HG02623 (cell line): Measurements from ENCODE around the gene NFE2L2.
A peak's percentile ranks its signal among the peaks of the same experiment; 100 is the strongest.
"Not testable (repeated sequence)": the region's sequence is repeated elsewhere in the genome, so short reads cannot be mapped to it uniquely, and the experiment has no call there.

Experiments used
- ATAC-seq: cut with Tn5 transposase; IDR thresholded peaks from one replicate; pipeline ENCODE4 v1.9.1; 2021; ENCODE audit warnings: moderate library complexity; ENCODE audit not compliant: unreplicated experiment

Gene NFE2L2

DNA sequence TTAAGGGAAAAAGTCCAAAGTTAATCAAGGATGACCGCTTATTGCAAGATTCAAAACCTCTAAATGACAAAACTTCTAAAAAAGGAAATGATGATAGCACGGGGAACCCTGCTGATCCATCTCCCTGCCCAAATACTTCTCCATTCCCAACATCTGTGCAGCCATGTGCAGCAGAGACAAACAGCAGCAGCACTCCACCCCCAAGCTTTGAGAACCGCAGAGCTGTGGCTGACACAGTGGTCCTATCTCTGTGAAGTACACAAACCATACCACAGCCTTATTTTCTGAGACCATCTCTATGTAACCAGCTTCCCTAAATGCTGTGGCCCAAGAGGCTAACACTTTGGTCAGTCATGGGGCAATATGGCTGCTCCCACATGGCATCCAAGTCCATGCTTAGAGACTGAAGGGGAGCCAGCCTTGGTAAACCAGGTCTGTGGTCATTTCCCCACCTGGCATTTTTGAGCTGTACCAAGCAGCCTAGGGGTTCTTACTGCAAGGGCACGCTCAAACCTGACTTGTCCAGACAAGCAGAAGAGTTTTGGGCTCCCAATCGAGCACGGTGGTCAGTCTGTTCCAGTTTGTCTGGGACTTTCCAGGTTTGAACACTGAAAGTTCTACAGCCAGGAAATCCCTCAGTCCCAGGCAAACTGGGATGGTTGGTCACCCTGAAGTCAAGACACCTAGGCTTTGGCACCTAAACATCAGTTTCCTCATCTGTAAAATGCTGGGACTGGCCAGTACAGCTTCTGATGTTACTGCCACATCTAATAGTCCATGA lies 17.1 kb upstream of the NFE2L2 start:
- peak; percentile 44 for ATAC-seq

DNA sequence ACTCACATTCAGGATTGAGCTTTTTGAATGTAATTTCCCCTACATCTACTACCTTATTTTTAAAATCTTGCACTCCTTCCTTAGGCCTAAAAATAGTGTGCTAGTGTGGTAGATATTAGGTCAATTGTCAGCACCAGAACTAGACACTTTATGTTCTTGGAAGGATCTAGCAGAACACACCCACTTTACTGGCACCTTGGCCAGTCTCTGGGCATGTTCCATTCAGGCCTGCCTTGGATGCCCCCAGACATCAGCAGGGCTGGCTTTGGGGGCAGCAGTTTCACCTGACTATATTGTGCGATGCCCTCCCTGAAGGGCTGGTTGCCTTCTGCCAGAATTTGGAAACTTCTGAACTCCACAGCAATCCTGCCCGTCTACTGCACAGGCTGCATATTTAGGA lies 15.3 kb upstream of the NFE2L2 start:
- no peak for ATAC-seq

DNA sequence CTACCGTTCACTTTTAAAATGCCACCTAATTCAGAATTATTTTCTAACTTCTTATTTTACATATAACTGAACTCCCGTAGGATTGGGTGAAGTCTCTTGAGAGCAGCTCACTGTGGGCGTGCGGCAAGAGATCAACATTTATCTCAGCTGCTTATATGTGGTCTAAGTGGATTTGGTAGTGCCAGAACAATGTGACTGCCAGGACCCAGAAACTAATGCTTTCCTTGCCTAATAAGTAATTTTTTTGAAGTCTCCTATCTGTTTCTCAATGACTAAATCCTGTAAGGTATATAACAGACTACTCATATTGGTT lies 11.2 kb upstream of the NFE2L2 start:
- ATAC-seq: no peak

DNA sequence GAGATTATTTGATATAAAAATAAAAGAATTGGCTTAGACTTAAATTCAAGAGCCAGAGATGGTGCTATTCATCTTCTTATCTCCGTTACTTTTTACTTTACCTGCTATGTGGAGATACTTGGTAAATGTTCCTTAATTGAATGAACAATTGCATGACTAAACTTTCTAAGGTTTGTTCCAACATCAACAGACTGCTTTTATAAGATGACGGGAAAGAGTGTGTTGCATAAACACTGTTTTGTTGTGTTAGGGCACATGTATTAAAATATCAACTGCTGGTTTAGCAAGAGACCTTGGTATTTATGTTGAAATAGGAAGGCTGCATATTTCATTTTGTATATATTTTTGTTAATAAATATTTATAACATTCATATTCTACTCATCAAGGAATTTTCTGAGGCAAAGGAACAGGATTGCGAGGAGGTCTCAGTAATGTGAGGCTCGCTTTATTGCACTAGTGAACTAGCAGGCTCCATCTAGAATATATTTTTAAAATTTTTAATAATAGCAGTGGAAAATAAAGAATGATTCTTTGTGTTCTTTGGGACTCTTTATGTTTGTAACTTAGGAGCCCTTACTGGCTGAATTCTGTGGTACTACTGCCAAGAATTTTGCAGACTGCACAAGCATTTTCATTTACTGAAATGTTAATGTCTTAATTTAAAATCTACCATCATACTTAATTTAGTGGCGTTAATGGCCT lies 10.7 kb upstream of the NFE2L2 start:
- no peak for ATAC-seq

DNA sequence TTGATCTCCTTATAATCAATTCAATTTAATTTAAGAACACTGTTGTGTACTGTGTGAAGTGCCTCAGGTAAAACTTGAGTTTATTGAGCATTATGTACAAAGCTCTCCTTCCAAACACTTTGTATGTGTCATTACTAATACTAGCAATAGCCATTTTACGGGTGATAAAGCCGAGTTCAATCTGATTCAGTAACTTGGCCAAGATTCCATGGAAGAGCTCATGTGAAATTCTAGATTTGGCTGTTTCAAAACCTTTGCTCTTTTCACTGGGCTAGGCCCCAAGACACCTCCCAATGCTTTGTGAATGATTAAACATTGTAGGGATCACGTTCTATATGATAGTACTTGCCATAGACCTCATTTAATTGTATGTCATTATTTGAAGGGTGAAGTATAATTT lies 8.9 kb upstream of the NFE2L2 start:
- no peak for ATAC-seq

DNA sequence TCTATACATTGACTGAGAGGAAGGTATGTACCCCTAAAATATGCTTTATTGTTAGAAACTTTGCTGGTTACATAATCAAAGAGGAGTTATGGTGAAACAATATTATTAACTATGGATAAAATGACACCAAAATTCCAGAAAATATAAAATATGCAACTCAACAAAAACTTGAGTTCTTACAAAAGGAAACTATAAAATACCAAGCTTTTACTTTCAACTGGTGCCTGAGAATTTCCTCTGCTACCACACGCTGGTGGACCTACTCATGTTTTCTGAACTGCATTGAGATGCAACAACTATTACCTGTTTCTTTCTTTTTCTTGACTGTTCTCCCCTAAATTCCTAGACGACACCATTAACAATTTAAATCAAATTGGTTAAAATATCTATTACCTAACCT lies 8.2 kb upstream of the NFE2L2 start:
- no peak for ATAC-seq

DNA sequence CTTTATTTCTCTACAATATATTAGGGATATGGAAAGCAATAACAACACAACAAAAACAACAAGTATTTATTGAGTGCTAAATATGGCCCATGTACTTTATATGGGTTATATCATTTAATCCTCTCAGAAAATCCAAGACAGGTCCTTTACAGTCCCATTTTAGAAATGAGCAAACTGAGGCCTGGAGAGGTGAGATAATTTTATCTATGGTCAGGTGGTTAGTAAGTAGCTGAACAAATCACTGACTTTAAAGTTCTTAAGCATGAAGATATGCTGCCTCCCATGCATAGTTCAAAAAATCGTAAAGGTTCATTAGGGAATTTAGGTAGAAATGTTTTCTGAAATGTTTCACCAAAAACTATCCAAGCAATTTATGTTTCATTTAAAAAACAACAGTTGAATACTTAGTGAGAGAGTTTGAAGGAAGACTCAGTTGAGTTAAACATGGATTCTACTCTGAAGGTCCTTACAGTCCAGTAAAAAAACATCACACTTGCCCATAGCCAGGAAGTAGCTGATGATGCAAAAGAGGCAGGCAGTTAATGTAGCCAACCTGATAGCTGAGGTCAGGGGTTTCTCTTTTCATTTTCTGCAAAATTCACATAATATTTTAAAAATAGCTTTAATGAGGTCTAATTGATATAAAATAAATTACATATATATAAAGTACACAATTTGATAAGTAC lies 7.6 kb upstream of the NFE2L2 start:
- no peak for ATAC-seq

DNA sequence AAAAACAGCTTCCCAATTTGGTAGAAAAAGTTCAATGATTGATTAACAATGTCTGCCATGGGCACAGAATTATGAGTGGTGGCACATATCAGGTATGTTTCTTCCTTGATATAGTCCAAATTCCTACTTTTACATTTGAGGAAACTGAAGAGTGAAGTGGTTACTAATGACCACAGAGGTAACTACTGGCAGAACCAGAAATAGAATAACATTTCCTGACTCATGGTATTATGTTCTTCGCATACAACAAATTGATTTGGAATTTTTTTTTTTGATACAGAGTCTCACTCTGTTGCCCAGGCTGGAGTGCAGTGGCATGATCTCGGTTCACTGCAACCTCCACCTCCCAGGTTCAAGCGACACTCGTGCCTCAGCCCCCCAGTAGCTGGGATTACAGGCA lies 6.0 kb upstream of the NFE2L2 start:
- ATAC-seq: no peak

DNA sequence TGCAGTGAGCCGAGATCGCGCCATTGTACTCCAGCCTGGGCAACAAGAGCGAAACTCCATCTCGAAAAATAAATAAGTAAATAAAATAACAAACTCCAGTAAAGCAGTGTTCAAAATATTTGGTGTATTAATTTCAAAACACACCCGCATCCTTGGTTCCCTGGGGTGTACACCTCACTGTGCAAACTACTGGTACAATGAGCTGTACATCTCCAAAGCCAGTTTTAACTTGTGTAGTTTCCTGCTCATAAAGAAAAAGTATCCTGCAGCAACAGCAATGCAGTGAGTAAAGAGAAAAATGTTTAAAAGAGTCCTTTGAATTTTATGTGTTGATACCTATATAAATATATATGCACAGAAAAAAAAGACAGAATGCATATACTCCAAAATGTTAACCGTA lies 4.4 kb upstream of the NFE2L2 start:
- ATAC-seq: no peak

DNA sequence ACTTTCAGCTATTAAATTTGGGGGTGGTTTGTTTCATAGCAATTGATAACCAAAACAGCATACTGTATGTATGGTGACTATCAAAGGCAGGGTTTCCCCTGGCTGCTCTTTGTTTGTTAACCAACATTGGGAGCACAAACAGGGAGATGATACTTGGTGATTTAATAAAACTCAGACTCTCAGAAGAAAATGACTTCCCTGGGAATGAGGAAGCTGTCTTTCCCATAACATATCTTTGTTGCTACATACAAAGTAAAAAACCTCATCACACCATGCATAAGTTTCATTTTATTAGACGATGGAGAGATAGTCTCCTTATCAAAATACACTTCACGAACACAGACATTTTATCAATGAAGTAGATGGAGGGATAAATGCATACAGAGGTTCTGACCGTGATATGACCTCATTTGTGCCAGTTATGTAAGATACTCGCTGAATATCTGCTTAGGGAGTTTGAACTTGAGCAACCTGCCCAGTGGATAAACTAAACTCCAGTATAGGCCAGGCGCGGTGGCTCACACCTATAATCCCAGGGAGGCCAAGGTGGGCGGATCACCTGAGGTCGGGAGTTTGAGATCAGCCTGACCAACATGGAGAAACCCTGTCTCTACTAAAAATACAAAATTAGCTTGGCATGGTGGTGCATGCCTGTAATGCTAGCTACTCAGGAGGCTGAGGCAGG lies 3.8 kb upstream of the NFE2L2 start:
- ATAC-seq: no peak

DNA sequence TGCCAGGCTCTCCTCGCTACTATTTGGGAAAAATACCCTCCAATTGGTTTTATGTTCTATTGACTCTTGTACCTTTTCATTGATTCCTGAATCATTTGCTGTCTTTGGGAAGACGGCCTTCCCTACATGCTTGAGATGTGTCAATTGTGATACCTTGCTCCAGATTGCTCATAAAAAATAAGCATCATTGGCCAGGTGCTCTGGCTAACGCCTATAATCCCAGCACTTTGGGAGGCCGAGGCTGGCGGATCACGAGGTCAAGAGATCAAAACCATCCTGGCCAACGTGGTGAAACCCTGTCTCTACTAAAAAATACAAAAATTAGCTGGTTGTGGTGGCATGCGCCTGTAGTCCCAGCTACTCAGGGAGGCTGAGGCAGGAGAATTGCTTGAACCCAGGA lies 2.4 kb upstream of the NFE2L2 start:
- not testable (repeated sequence) for ATAC-seq

DNA sequence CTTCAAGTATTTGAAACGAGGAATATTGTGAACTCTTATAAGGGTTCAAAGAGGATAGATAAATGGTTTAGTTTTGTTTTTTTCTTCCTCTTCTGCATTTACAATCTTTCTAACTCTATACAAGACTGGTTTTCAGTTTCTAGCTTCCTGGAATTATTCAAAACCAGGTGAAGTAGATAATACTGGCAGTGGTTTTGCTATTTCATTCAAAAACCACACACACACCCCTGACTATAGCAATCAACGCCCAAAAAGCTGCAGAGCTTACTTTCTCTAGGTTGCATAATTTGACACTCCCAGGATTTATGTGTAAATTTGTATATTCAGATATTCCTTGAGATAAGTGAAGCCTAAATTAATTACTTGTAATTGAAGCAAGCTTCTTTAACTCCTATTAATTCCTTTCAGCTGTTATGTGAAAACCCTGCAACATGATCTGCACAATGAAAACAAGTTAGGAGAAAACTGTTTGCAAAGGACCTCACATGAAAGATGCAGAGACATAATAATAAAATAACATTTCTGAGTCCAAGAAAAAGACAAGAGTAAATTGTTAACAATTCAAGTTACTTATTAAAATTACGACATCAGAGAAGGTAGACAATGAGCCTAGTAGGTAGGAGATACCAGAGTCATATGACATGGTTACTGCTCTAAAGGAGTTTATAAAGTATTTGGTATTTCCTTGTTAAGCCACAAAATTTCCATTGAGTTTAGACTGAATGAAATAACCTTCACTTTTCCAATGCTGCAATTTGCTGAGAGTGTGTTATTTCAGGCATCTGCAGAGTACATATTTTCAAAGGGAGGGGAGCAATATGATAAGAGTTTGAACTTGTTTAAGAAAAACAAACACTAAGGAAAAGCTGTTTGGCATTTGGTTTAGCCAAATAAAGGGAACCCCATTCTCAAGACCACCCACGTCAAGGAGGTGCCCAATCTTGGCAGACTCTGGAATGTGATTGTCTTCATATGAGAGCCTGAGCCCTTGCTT lies 1.6 kb upstream of the NFE2L2 start:
- peak; percentile 21 for ATAC-seq

DNA sequence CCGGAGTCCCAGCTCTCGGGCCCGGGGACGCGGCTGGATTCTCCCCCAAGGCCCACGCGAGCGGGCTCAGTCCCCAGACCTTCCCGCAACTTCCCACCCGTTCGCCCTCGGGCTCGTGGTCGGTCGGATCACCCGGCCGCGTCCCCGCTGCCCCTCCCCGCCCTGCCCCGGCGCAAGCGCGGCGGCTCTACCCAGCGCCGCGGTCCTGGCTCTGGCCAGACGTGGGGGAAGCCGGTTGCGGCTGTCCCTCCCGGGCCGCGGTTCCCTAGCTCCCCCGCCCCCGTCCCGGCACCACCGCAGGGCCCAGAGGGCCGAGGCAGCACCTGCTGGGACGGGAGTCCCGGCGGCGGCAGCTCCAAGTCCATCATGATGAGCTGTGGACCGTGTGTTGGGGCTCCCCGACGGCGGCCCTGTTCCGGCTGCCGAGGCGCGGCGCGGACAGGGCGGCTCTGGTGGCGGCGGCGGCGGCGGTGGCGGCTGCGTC lies 276 bp downstream of the NFE2L2 start:
- ATAC-seq: no peak

DNA sequence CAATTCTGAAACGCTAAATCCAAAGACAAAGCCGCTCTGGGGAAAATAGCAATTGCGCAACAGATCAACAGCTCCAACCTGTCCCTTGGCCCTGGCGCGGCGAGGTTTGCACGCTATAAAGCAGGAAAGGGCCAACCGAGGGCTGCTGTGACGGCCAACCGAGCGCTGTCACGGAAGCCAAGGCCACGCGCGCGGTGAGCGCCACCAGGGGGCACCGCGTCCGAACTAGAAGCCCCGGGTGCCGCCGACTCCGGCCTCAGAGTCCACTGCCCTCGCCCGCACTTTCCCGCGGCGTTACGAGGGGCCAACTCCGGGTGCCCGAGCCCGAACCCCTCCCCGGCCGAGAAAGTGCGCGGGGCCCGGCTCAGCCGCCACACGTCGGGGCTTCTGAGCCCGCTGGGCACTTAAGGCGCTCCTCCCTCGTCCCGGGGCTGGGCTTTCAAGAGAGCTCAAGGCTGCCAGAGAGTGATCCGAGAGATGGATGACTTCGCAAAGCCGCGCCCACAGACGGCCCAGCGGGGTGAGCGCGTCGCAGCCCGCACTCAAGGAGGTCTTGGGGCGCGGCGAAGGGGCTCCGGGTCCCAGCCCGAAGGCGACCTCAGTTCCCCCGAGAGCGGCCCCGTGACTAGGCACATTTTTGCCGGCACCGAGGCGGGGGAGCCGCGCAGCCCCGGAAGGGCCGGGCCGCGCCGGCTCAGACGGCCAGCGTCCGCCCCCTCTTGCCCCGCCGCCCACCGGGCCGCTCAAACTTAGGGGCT lies 897 bp downstream of the NFE2L2 start:
- ATAC-seq: peak; percentile 37

DNA sequence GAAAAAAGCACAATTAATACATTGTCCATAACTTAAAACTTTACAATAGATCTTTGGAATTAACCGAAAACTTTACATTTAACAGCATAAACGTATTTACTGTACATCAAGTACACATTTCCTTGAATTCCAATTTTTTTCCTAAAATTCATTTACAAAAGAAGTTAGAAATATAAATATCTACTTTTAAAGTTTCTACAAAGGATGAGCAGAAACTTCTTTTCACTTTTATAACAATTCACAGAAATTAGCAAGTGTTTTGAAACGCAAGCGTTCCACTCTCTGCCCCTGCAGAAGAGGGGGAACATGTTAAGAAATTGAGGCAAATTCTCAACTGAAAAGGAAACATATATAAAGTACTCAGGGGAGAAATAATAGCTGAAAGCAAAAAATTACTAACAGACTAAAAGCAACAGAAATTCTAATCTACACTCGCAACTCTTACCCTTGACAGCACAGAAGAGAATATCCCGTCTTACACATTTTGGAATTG lies 1.5 kb downstream of the NFE2L2 start:
- ATAC-seq: no peak

DNA sequence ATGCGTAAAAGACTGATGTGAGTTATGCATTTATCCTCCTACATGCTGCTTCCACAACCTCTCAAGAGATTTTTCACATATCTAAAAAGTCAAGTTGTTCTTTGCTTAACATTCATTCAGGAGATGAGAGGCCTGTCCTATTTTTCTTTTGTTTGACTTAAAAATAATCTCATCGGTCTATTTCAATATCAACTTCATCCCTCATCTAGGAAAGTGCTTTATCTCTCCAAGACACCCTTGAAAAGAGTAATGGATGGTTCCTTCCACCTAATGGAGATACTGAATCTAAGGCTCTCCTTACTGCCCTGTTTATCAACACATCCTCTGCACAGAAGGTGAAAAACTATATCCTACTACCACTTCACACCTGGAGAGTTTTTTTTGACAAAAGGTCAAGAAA lies 2.4 kb downstream of the NFE2L2 start:
- no peak for ATAC-seq

DNA sequence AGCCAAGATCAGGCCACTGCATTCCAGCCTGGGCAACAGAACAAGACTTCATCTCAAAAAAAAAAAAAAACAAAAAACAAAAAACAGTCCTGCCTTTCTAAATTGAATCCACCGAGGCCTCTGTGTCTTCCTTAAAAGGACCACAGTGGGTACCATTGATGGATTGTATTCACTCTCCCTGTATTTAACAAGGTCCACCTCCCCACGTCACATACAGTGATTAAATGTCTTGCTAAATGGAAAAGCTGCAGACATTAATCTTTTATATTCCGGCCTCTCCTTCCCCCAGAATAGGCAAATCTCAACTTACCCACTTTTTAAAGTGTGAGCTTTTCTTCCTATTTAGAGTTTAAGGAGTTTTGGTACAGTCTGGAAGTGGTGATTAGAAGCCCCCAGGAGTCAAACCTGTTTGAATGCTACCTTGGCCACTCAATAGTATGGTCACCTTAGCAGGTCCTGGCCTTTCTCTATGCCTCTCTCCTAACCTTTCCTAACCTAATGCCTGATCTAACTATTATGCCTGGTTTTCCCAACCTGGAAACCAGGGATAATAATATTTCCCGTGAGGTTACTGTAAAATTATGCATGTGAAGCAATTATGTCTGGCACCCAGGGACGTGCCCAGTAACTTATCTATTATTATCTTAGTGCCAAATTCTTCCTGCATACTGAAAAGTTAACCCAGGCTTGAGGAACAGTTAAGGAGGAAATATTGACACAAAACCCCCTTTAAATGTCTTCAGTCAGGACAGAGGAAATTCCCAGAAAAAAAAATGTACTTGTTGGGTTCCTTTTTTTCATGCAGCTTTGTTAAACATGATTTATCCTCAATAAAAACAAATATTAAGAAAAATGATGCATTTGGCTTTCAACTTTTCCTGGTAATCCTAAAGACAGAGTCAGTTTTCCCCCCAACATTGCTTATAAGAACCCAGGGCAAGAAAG lies 3.1 kb downstream of the NFE2L2 start:
- no peak for ATAC-seq

DNA sequence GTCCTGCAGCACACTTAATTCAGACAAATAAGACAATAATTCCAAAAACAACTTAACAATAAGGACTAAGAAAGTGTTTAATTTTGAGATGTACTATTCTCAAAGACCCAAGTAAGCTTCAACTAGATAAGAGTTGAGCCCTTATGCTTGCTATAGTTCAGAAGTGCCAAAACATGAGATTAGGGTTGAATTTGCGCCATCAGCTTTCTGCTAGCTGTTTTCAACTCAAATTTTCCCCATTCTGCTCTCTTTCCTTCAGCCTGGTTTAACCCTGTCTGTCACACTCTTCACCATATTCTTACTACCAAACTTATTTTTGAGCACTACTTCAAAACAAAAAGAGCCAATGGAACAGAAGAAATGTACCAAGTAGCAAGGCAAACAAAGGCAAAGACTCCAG lies 4.1 kb downstream of the NFE2L2 start:
- no peak for ATAC-seq
